ENCODE results near the gene NUDT1.

NUDT1 gene

DNA sequence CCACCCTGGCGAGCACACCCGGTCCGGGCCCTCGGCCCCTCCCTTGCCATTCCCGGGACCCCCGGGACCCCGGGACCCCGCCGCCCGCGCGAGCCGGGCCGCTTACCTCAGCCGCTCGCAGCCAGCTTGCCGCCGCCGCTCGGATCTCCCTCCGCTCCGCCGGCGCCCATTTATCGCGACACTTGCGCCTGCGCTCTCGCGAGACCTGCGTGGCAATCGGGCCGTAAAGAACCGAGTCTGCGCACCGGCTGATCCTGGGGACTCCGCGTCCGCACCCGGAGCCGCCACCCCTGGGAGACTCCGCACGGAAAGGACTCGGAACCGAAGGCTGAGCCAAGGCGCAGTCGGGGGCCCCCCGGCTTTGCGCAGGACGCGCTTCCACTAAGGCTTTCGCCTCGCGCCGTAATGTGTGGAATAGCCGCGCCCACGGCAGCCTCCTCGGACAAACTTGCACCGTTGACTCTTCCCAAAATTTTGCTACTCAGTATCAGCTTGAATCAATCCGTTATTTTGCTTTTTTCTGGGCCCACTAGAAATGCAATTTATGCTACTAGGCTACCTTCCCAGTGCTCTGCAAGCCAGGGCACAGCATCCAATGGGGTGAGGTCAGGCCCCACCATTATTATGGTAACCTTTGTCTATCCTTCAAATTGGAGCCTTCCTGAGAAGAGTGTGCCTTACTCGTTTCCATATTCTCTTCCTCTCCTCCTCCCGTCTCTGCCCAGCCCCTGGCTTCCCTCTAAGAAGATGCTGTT is 9.1 kb upstream of the NUDT1 start, which contains the start of gene MAD1L1:
TSS of gene MAD1L1 (minus strand) at position 180 of the 755 bp plus-strand sequence. CDS start 2,812 bp downstream, outside the sequence.
- peak; percentile 21 for DNase-seq (ENCODE audit: low read depth, low spot score)
- POLR2A ChIA-PET = interaction anchor here (0.6 to 1.6 kb wide), 7 partner anchors 9 to 320 kb away, joined by 3 to 4 read pairs (median 3); partner anchors contain the start of genes EIF3B, MRM2 and NUDT1
- no peak for TF ChIP-seq CTCF (IDR thresholded peaks at IDR 0.05; ENCODE audit: insufficient read depth, low read length, missing control alignments)
- CTCF ChIA-PET = interaction anchor here (0.9 to 2.2 kb wide), 4 partner anchors 9 to 659 kb away, joined by 3 to 20 read pairs (median 3); partner anchors contain the start of genes MRM2 and NUDT1
- H3K4me3 ChIP-seq (ENCODE audit: low read depth, low read length) = peak within 1 kb of the TSS; percentile 79

- DNase-seq (ENCODE audit: low read depth, low spot score) = no peak
- ChIA-PET CTCF (interaction anchor here (0.9 to 2.1 kb wide), 3 partner anchors 15 to 660 kb away, joined by 3 to 7 read pairs (median 5); no protein-coding TSS in a partner anchor), POLR2A (interaction anchor here (1.2 kb wide), 1 partner anchor 8 kb away, joined by 3 read pairs; the partner anchor contains the start of genes MRM2 and NUDT1)
- no peak overlapping the region for H3K4me3 ChIP-seq (ENCODE audit: low read depth, low read length)
- no peak for TF ChIP-seq CTCF (IDR thresholded peaks at IDR 0.05; ENCODE audit: insufficient read depth, low read length, missing control alignments)
These were observed 8.1 kb upstream of the NUDT1 start for GRCh38 chr7:2233926-2234325.

- no peak for TF ChIP-seq CTCF (IDR thresholded peaks at IDR 0.05; ENCODE audit: insufficient read depth, low read length, missing control alignments)
- ChIA-PET CTCF (interaction anchor here (1.3 kb wide), 1 partner anchor 12 kb away, joined by 3 read pairs; no protein-coding TSS in a partner anchor), POLR2A (no interaction called here)
- no peak overlapping the region for H3K4me3 ChIP-seq (ENCODE audit: low read depth, low read length)
- no peak for DNase-seq (ENCODE audit: low read depth, low spot score)
These were observed 4.9 kb upstream of the NUDT1 start for GRCh38 chr7:2237109-2237602.

GRCh38 chr7:2239242-2239641 is 2.8 kb upstream of the NUDT1 start:
- DNase-seq (ENCODE audit: low read depth, low spot score) = no peak
- H3K4me3 ChIP-seq (ENCODE audit: low read depth, low read length) = no peak overlapping the region
- POLR2A ChIA-PET = no interaction called here
- CTCF ChIA-PET = interaction anchor here (0.9 to 2.0 kb wide), 3 partner anchors 29 to 125 kb away, joined by 3 to 6 read pairs (median 3); no protein-coding TSS in a partner anchor
- no peak for TF ChIP-seq CTCF (IDR thresholded peaks at IDR 0.05; ENCODE audit: insufficient read depth, low read length, missing control alignments)

DNA sequence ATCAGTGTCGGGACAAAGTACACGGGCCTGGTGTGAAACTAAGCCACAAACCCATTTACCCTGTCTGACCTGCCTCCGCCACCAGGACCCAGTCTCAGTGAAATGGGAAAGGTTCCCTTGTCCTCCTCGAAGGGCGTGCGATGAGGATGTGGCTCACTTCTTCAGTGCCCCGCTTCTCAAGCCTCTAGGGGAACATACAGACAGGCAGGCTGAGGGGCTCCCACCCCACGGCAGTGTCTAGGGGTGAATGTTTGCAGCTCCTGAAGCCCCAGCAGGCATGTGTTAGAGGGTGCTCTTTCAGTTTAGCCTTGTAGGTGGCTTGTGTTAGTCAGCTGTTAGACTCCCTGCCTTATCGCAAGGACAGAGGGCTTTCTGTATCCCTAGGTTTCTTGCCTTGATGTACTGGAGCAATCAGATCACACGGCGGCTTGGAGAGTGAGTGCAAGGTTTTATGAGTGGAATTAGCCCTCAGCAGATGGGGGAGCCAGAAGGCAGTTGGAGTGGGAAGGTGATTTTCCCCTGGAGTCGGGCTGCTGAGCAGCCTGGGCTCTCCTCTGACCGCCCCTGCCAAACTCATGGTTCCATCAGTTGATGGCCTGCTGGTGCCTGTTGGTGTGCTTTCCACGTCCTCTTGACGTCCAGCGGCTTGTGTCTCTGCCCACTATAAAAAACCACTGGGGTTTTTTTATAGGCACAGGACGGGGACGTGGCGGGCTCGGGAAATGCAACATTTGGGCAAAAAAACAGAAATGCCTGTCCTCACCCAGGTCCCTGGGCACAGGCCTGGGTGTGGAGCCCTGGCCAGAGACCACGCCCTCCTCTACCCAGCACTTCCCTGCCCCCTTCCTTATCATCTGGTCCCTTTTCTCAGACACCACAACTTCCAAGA is 759 bp downstream of the NUDT1 start:
- TF ChIP-seq CTCF (IDR thresholded peaks at IDR 0.05; ENCODE audit: insufficient read depth, low read length, missing control alignments) = no peak
- no peak for DNase-seq (ENCODE audit: low read depth, low spot score)
- ChIA-PET POLR2A (interaction anchor here (1.3 to 1.6 kb wide), 2 partner anchors 9 to 111 kb away, joined by 3 to 4 read pairs; no protein-coding TSS in a partner anchor), CTCF (interaction anchor here (1.5 to 2.1 kb wide), 2 partner anchors 11 to 105 kb away, joined by 3 to 11 read pairs; partner anchors contain the start of gene MAD1L1)
- peak overlapping the region; percentile 89 for H3K4me3 ChIP-seq (ENCODE audit: low read depth, low read length)

Data from AG04449 (cell line).